Gastroesophageal sphincter (tissue), 4 donors: Measurements from ENCODE around the gene CMIP. TPM values are rescaled to one million over a fixed set of nuclear protein-coding genes. Genes with fewer than 3 reads are reported as not detected.

Experiments
- ATAC-seq: fragments of 150-250 bp; one replicate; pipeline ENCODE4 v1.9.1; 2016; ENCODE audit warnings: mild to moderate bottlenecking, moderate library complexity
- H3K27ac ChIP-seq, 4 donors: fragments of 200-600 bp; sonication (generic) in 3 of 4; 1 replicate in 3 of 4; 2 replicates in 1 of 4; pipeline ENCODE4 v1.5.1; 2016 to 2019
- H3K27me3 ChIP-seq: fragments of 200-600 bp; sonication (generic); one replicate; pipeline ENCODE4 v1.5.1; 2019
- H3K36me3 ChIP-seq, 2 donors: fragments of 200-600 bp; sonication (generic); one replicate each; pipeline ENCODE4 v1.5.1; 2019; ENCODE audit warnings: control low read depth in 1 of 2
- H3K4me1 ChIP-seq, 3 donors: fragments of 200-600 bp; sonication (generic); 1 replicate in 2 of 3; 2 replicates in 1 of 3; pipeline ENCODE4 v1.5.1; 2016 to 2019; ENCODE audit warnings: control low read depth in 2 of 3
- H3K4me3 ChIP-seq, 2 donors: fragments of 200-600 bp; sonication (generic); one replicate each; pipeline ENCODE4 v1.5.1; 2019; ENCODE audit warnings: mild to moderate bottlenecking in 1 of 2, moderate library complexity in 1 of 2
- H3K9me3 ChIP-seq, 3 donors: fragments of 200-600 bp; sonication (generic); one replicate each; pipeline ENCODE4 v1.5.1; 2017 to 2019; ENCODE audit warnings: control low read depth in 2 of 3
- CTCF ChIP-seq, 4 experiments: fragments of 200-600 bp in 2 of 4; fragments of 450-650 bp in 2 of 4; sonication (generic) in 1 of 4; IDR thresholded peaks; one replicate each; pipeline ENCODE4 v1.5.1; 2017 to 2019; ENCODE audit warnings: antibody characterized with exemption in 4 of 4, mild to moderate bottlenecking in 2 of 4, moderate library complexity in 2 of 4
- EP300 ChIP-seq: sonication (generic); formaldehyde crosslinking; IDR thresholded peaks from one replicate; pipeline ENCODE4 v1.6.1; 2017; ENCODE audit warnings: antibody characterized with exemption, mild to moderate bottlenecking
- POLR2A ChIP-seq, 2 donors: fragments of 450-650 bp; IDR thresholded peaks; one replicate each; pipeline ENCODE4 v1.6.1; 2017; ENCODE audit warnings: antibody characterized with exemption in 2 of 2, mild to moderate bottlenecking in 2 of 2, moderate library complexity in 1 of 2
- POLR2AphosphoS5 ChIP-seq: sonication (generic); formaldehyde crosslinking; IDR thresholded peaks from one replicate; pipeline ENCODE4 v1.6.1; 2017; ENCODE audit warnings: antibody characterized with exemption
- WGBS, 2 donors: methylation state at CpG; one replicate each; pipeline ENCODE4 v1.1.5; 2018; ENCODE audit warnings: low coverage in 1 of 2; 5-methylcytosine and 5-hydroxymethylcytosine counted together
- total RNA-seq, 4 donors: library from RNA; depleted of rRNA; stranded (reverse); fragments of >200 nt; gene quantifications; one replicate each; pipeline ENCODE4 v1.1.0, GENCODE V29; 2016

Gene CMIP
- total RNA-seq, 4 donors from 2014 or later = 13.4 to 24.0 (median 19.2) TPM

- Histone ChIP-seq H3K9me3 (no peaks in the 10 kb centered on the region), H3K27me3 (no peaks in the 10 kb centered on the region), H3K36me3 (no peaks in the 10 kb centered on the region), H3K4me3 (no peak overlapping the region), H3K27ac (no peak overlapping the region), H3K4me1 (no peaks in the 10 kb centered on the region)
- 82 to 95% methylated on average over 4 to 5 of the region's 8 CpGs for WGBS, 2 donors
- no peak for ATAC-seq
- no peak for TF ChIP-seq POLR2A (IDR thresholded peaks at IDR 0.05)
- no peak for TF ChIP-seq EP300
- TF ChIP-seq POLR2AphosphoS5 = no peak
- TF ChIP-seq CTCF (IDR thresholded peaks at IDR 0.05) = no peak
Measured at GRCh38 chr16:81639348-81639747, 194.7 kb downstream of the CMIP start.

- no peak for ATAC-seq
- Histone ChIP-seq H3K4me1 (peaks cover 0 to 5% (median 3%) of the 10 kb centered on the region in 3 donors), H3K9me3 (no peaks in the 10 kb centered on the region), H3K27ac (no peak overlapping the region), H3K36me3 (no peaks in the 10 kb centered on the region), H3K27me3 (no peaks in the 10 kb centered on the region), H3K4me3 (no peak overlapping the region)
- TF ChIP-seq POLR2AphosphoS5 (no peak), CTCF (IDR thresholded peaks at IDR 0.05) (no peak), EP300 (no peak), POLR2A (IDR thresholded peaks at IDR 0.05) (no peak)
- 87% methylated on average over 3 of the region's 16 CpGs; no CpG with 5 or more reads in 1 of the 2 donors for WGBS, 2 donors
Measured at GRCh38 chr16:81639931-81640680, 195.5 kb downstream of the CMIP start.

GRCh38 chr16:81640681-81641070 lies 196.1 kb downstream of the CMIP start:
- Histone ChIP-seq H3K4me3 (no peak overlapping the region), H3K36me3 (no peaks in the 10 kb centered on the region), H3K9me3 (no peaks in the 10 kb centered on the region), H3K27ac (no peak overlapping the region), H3K4me1 (peaks cover 0 to 11% (median 9%) of the 10 kb centered on the region in 3 donors), H3K27me3 (no peaks in the 10 kb centered on the region)
- TF ChIP-seq POLR2AphosphoS5 (no peak), EP300 (no peak), POLR2A (IDR thresholded peaks at IDR 0.05) (no peak), CTCF (IDR thresholded peaks at IDR 0.05) (no peak)
- ATAC-seq = no peak
- WGBS, 2 donors = 83% methylated on average over 1 of the region's 7 CpGs; no CpG with 5 or more reads in 1 of the 2 donors

- no peak for TF ChIP-seq CTCF (IDR thresholded peaks at IDR 0.05)
- TF ChIP-seq EP300 = no peak
- TF ChIP-seq POLR2AphosphoS5 = no peak
- no peak for TF ChIP-seq POLR2A (IDR thresholded peaks at IDR 0.05)
- Histone ChIP-seq H3K36me3 (no peaks in the 10 kb centered on the region), H3K9me3 (no peaks in the 10 kb centered on the region), H3K4me1 (peaks cover 0 to 17% (median 10%) of the 10 kb centered on the region in 3 donors), H3K27ac (no peak overlapping the region), H3K4me3 (no peak overlapping the region), H3K27me3 (no peaks in the 10 kb centered on the region)
- no peak for ATAC-seq
- WGBS, 2 donors = 50 to 97% methylated on average over 2 to 6 of the region's 18 CpGs
Measured at GRCh38 chr16:81641395-81642106, 196.9 kb downstream of the CMIP start.
